Naive thymus-derived CD8-positive, alpha-beta T cell (primary cell): ENCODE measurements around the gene TIMM44. TPM values are rescaled to one million over a fixed set of nuclear protein-coding genes. Genes with fewer than 3 reads are reported as not detected.
"Not testable (repeated sequence)": the region's sequence is repeated elsewhere in the genome, so short reads cannot be mapped to it uniquely, and the experiment has no call there.

ENCODE experiments used
- ATAC-seq, 2 donors: fragments of 150-1000 bp; cut with Tn5 transposase in 1 of 2; sonication (Bioruptor Pico), chemical (Tn5 transposase) in 1 of 2; 1 replicate in 1 of 2; 2 replicates in 1 of 2; pipeline ENCODE4 v1.10.0; 2021; ENCODE audit warnings: mild to moderate bottlenecking in 2 of 2, moderate library complexity in 2 of 2
- POLR2A ChIA-PET: fragments of 350-600 bp; sonication (Branson Sonifier 250); formaldehyde crosslinking; loops from one replicate; lab custom pipeline; 2021; ENCODE audit warnings: antibody characterized with exemption; lab: Charles Lee
- DNase-seq, 10 donors: peaks; one replicate each; pipeline versions ENCODE4 v3.0.0 to v3.0.0-alpha.2; 2020 to 2022
- H3K27ac Mint-ChIP-seq, 10 donors: one replicate each; pipeline ENCODE4 v1.8.0; 2020 to 2022; ENCODE audit warnings: mild to moderate bottlenecking in 10 of 10, mixed read lengths in 10 of 10, moderate library complexity in 4 of 10, inconsistent platforms in 1 of 10
- H3K27me3 Mint-ChIP-seq, 5 donors: one replicate each; pipeline ENCODE4 v1.8.0; 2021 to 2022; ENCODE audit warnings: mixed read lengths in 5 of 5
- H3K36me3 Mint-ChIP-seq, 3 donors: one replicate each; pipeline ENCODE4 v1.8.0; 2020 to 2022; ENCODE audit warnings: mixed read lengths in 3 of 3, mild to moderate bottlenecking in 2 of 3, inconsistent platforms in 1 of 3
- H3K4me1 Mint-ChIP-seq, 4 donors: one replicate each; pipeline ENCODE4 v1.8.0; 2021 to 2022; ENCODE audit warnings: mixed read lengths in 4 of 4
- H3K4me3 Mint-ChIP-seq, 10 donors: one replicate each; pipeline ENCODE4 v1.8.0; 2020 to 2022; ENCODE audit warnings: mild to moderate bottlenecking in 10 of 10, mixed read lengths in 10 of 10, moderate library complexity in 6 of 10, inconsistent platforms in 1 of 10
- H3K9me3 Mint-ChIP-seq, 9 donors: one replicate each; pipeline ENCODE4 v1.8.0; 2020 to 2022; ENCODE audit warnings: mixed read lengths in 9 of 9, mild to moderate bottlenecking in 3 of 9, inconsistent platforms in 1 of 9, moderate library complexity in 1 of 9
- polyA plus RNA-seq, 3 donors: library from polyadenylated mRNA; unstranded; fragments of 300-500 nt; fragmentation: Illumina TruSeq; gene quantifications; one replicate each; pipeline ENCODE4 v1.2.3, GENCODE V29; 2021
- total RNA-seq, 8 experiments: library from RNA in 2 of 8; stranded (reverse) in 2 of 8; gene quantifications; one replicate each; pipeline ENCODE4 v1.2.3 and lab custom pipeline; 2021 to 2026

Gene TIMM44
- total and polyA plus RNA-seq, 5 experiments from 2014 or later = 9.9 to 86.9 (median 19.7) TPM

- H3K27ac Mint-ChIP-seq, ATAC-seq, H3K4me1 Mint-ChIP-seq, H3K27me3 Mint-ChIP-seq, H3K4me3 Mint-ChIP-seq, H3K9me3 Mint-ChIP-seq: not testable (repeated sequence)
- peaks cover 0 to 43% (median 2%) of the 10 kb centered on the region in 3 donors for H3K36me3 Mint-ChIP-seq
- POLR2A ChIA-PET = interaction anchor here (0.6 kb wide), 1 partner anchor 358 kb away, joined by 3 read pairs; no protein-coding TSS in a partner anchor
- peak in 1 of 10 donors; percentile 32 for DNase-seq
Observed at GRCh38 chr19:7961082-7961481, 17.6 kb upstream of the TIMM44 start.

GRCh38 chr19:7959211-7959610, 15.7 kb upstream of the TIMM44 start:
- Mint-ChIP-seq H3K9me3 (no peaks in the 10 kb centered on the region), H3K27ac (peak overlapping the region in 2 of 10 donors; percentile 4 to 37), H3K4me1 (no peaks in the 10 kb centered on the region), H3K4me3 (no peak overlapping the region), H3K36me3 (peaks cover 0 to 32% (median 2%) of the 10 kb centered on the region in 3 donors), H3K27me3 (no peaks in the 10 kb centered on the region)
- POLR2A ChIA-PET = interaction anchor here (0.7 kb wide), 1 partner anchor 16 kb away, joined by 3 read pairs; no protein-coding TSS in a partner anchor
- no peak for DNase-seq
- no peak for ATAC-seq

GRCh38 chr19:7955696-7956095, 12.2 kb upstream of the TIMM44 start:
- peaks cover 0 to 11% (median 0%) of the 10 kb centered on the region in 3 donors for H3K36me3 Mint-ChIP-seq
- ATAC-seq = no peak
- POLR2A ChIA-PET = no interaction called here

GRCh38 chr19:7953576-7953975, 10.1 kb upstream of the TIMM44 start:
- ATAC-seq (no peak), DNase-seq (no peak)
- Mint-ChIP-seq H3K27ac (no peak overlapping the region), H3K9me3 (no peaks in the 10 kb centered on the region), H3K4me3 (no peak overlapping the region), H3K4me1 (no peaks in the 10 kb centered on the region), H3K36me3 (peaks cover 0 to 4% (median 0%) of the 10 kb centered on the region in 3 donors), H3K27me3 (no peaks in the 10 kb centered on the region)
- POLR2A ChIA-PET = no interaction called here

More at GRCh38 chr19:7955696-7956095, 12.2 kb upstream of the TIMM44 start:
- H3K4me3 Mint-ChIP-seq = no peak overlapping the region
- DNase-seq = no peak
- no peaks in the 10 kb centered on the region for H3K9me3 Mint-ChIP-seq
- H3K27me3 Mint-ChIP-seq = no peaks in the 10 kb centered on the region
- H3K4me1 Mint-ChIP-seq = no peaks in the 10 kb centered on the region
- H3K27ac Mint-ChIP-seq = peak overlapping the region in 1 of 10 donors; percentile 49

- peaks cover 0 to 4% (median 0%) of the 10 kb centered on the region in 3 donors for H3K36me3 Mint-ChIP-seq
- H3K27ac Mint-ChIP-seq = no peak overlapping the region
- H3K9me3 Mint-ChIP-seq = no peaks in the 10 kb centered on the region
- DNase-seq (no peak), ATAC-seq (no peak)
- H3K4me1 Mint-ChIP-seq = no peaks in the 10 kb centered on the region
- no peaks in the 10 kb centered on the region for H3K27me3 Mint-ChIP-seq
- POLR2A ChIA-PET = interaction anchor here (0.7 kb wide), 1 partner anchor 1005 kb away, joined by 4 read pairs; no protein-coding TSS in a partner anchor
- no peak overlapping the region for H3K4me3 Mint-ChIP-seq
Observed at GRCh38 chr19:7953060-7953459, 9.6 kb upstream of the TIMM44 start.

GRCh38 chr19:7947939-7948338, 4.5 kb upstream of the TIMM44 start:
- Mint-ChIP-seq H3K9me3 (no peaks in the 10 kb centered on the region), H3K36me3 (peaks cover 0 to under 1% (median 0%) of the 10 kb centered on the region in 3 donors), H3K27me3 (no peaks in the 10 kb centered on the region), H3K4me1 (peaks cover 8 to 14% (median 12%) of the 10 kb centered on the region in 4 donors), H3K4me3 (no peak overlapping the region), H3K27ac (no peak overlapping the region)
- POLR2A ChIA-PET = no interaction called here
- no peak for DNase-seq
- no peak for ATAC-seq

- H3K4me3 Mint-ChIP-seq = peak overlapping the region; percentile 88 to 98 (median 95)
- ATAC-seq (peak; percentile 46 to 52), DNase-seq (peak; percentile 74 to 92 (median 82))
- H3K4me1 Mint-ChIP-seq = peaks cover 16 to 41% (median 28%) of the 10 kb centered on the region in 4 donors
- H3K9me3 Mint-ChIP-seq = no peaks in the 10 kb centered on the region
- peaks cover 0 to 20% (median 7%) of the 10 kb centered on the region in 3 donors for H3K36me3 Mint-ChIP-seq
- peak overlapping the region; percentile 90 to 98 (median 96) for H3K27ac Mint-ChIP-seq
- H3K27me3 Mint-ChIP-seq = no peaks in the 10 kb centered on the region
- POLR2A ChIA-PET = interaction anchor here (0.6 to 4.8 kb wide), 17 partner anchors 14 to 533 kb away, joined by 3 to 66 read pairs (median 4); partner anchors contain the start of genes CTXN1, ELAVL1, MAP2K7 and PET100
Observed at GRCh38 chr19:7944177-7944761, 803 bp upstream of the TIMM44 start.

GRCh38 chr19:7942981-7943443, 454 bp downstream of the TIMM44 start:
- Mint-ChIP-seq H3K27me3 (no peaks in the 10 kb centered on the region), H3K36me3 (peaks cover 0 to 30% (median 10%) of the 10 kb centered on the region in 3 donors), H3K4me3 (peak overlapping the region; percentile 88 to 98 (median 95)), H3K9me3 (no peaks in the 10 kb centered on the region), H3K4me1 (peaks cover 18 to 43% (median 33%) of the 10 kb centered on the region in 4 donors), H3K27ac (peak overlapping the region; percentile 90 to 98 (median 96))
- peak in 1 of 10 donors; percentile 28 for DNase-seq
- peak; percentile 9 to 16 for ATAC-seq
- POLR2A ChIA-PET = interaction anchor here (0.5 to 4.8 kb wide), 13 partner anchors 13 to 594 kb away, joined by 3 to 66 read pairs (median 6); partner anchors contain the start of genes ARHGEF18, CTXN1, ELAVL1 and MAP2K7

- Mint-ChIP-seq H3K4me1 (peaks cover 18 to 43% (median 33%) of the 10 kb centered on the region in 4 donors), H3K4me3 (peak overlapping the region; percentile 60 to 98 (median 94)), H3K27me3 (no peaks in the 10 kb centered on the region), H3K27ac (peak overlapping the region in 6 of 10 donors; percentile 14 to 97 (median 60)), H3K36me3 (peaks cover 0 to 37% (median 10%) of the 10 kb centered on the region in 3 donors), H3K9me3 (no peaks in the 10 kb centered on the region)
- POLR2A ChIA-PET = interaction anchor here (2.4 to 4.8 kb wide), 3 partner anchors 22 to 73 kb away, joined by 7 to 66 read pairs (median 12); partner anchors contain the start of genes ELAVL1 and SNAPC2
- ATAC-seq = no peak
- DNase-seq = no peak
Observed at GRCh38 chr19:7941895-7942596, 1.4 kb downstream of the TIMM44 start.

- H3K9me3 Mint-ChIP-seq = no peaks in the 10 kb centered on the region
- H3K4me1 Mint-ChIP-seq = peaks cover 18 to 43% (median 33%) of the 10 kb centered on the region in 4 donors
- ATAC-seq (no peak), DNase-seq (no peak)
- H3K36me3 Mint-ChIP-seq = peaks cover 0 to 49% (median 10%) of the 10 kb centered on the region in 3 donors
- peak overlapping the region in 1 of 10 donors; percentile 8 for H3K27ac Mint-ChIP-seq
- POLR2A ChIA-PET = no interaction called here
- no peaks in the 10 kb centered on the region for H3K27me3 Mint-ChIP-seq
- peak overlapping the region in 5 of 10 donors; percentile 10 to 73 (median 32) for H3K4me3 Mint-ChIP-seq
Observed at GRCh38 chr19:7940841-7941240, 2.6 kb downstream of the TIMM44 start.

GRCh38 chr19:7934766-7935165, 8.7 kb downstream of the TIMM44 start:
- Mint-ChIP-seq H3K4me1 (peaks cover 2 to 11% (median 4%) of the 10 kb centered on the region in 4 donors), H3K4me3 (no peak overlapping the region), H3K36me3 (peaks cover 0 to 65% (median 12%) of the 10 kb centered on the region in 3 donors), H3K27me3 (no peaks in the 10 kb centered on the region), H3K27ac (no peak overlapping the region), H3K9me3 (no peaks in the 10 kb centered on the region)
- ATAC-seq (no peak), DNase-seq (peak in 1 of 10 donors; percentile 59)
- POLR2A ChIA-PET = no interaction called here
